Measurements from ENCODE around the gene FAM199X. TPM values are rescaled to one million over a fixed set of nuclear protein-coding genes. Genes with fewer than 3 reads are reported as not detected.

Gene FAM199X
- total RNA-seq, 1 experiment from 2014 or later, result 26.0 TPM

- intact Hi-C loops (cut with micrococcal nuclease), result no loop called here
- BruUV-seq (replicated peaks), result no TSS peak
- POLR2A ChIA-PET (ENCODE audit: unreplicated experiment), result no interaction called here
Observed at GRCh38 chrX:104141087-104141760, 25.0 kb upstream of the FAM199X start.

GRCh38 chrX:104151037-104151436 lies 15.2 kb upstream of the FAM199X start:
- CTCF ChIA-PET, result no interaction called here
- no TSS peak for BruUV-seq (replicated peaks)

More at GRCh38 chrX:104141087-104141760, 25.0 kb upstream of the FAM199X start:
- Histone ChIP-seq H3K79me2 (ENCODE audit: low read length) (no peaks in the 10 kb centered on the region), H3K4me1 (ENCODE audit: insufficient read depth, low read length) (no peaks in the 10 kb centered on the region), H3K36me3 (ENCODE audit: low read depth, low read length) (no peaks in the 10 kb centered on the region), H3K4me2 (ENCODE audit: low read length) (no peak overlapping the region), H3K9me2 (replicated peaks; ENCODE audit: low read length) (no peaks in the 10 kb centered on the region), H2AFZ (ENCODE audit: low read length) (no peak overlapping the region), H3K27ac (ENCODE audit: low read length) (no peak overlapping the region), H3K9me3 (ENCODE audit: low read length) (no peaks in the 10 kb centered on the region), H3K4me3 (ENCODE audit: low read length) (no peak overlapping the region), H3F3A (ENCODE audit: low read length, unreplicated experiment) (no peaks in the 10 kb centered on the region), H3K9ac (ENCODE audit: low read length) (no peak overlapping the region), H4K20me1 (ENCODE audit: low read length) (no peaks in the 10 kb centered on the region), H3K27me3 (ENCODE audit: low read length) (no peaks in the 10 kb centered on the region)
- 0 out of 2 replicates have a peak, but pooled peaks have one; percentile 20 for ATAC-seq
- CTCF ChIA-PET, result no interaction called here
- TF ChIP-seq CTCF (conservative IDR thresholded peaks at IDR 0.05; ENCODE audit: low read depth, low read length) (no peak), EZH2 (IDR thresholded peaks at IDR 0.05; ENCODE audit: low read length, unreplicated experiment) (no peak), EZH2phosphoT487 (IDR thresholded peaks at IDR 0.05; ENCODE audit: borderline replicate concordance, low read length) (no peak)
- peak; percentile 2 for DNase-seq

More at GRCh38 chrX:104151037-104151436, 15.2 kb upstream of the FAM199X start:
- no peak overlapping the region for H3K4me2 ChIP-seq (ENCODE audit: low read length)
- peaks cover 20% of the 10 kb centered on the region for H3K79me2 ChIP-seq (ENCODE audit: low read length)
- TF ChIP-seq EZH2 (IDR thresholded peaks at IDR 0.05; ENCODE audit: low read length, unreplicated experiment), result no peak
- TF ChIP-seq EZH2phosphoT487 (IDR thresholded peaks at IDR 0.05; ENCODE audit: borderline replicate concordance, low read length), result no peak
- no peak for TF ChIP-seq CTCF (conservative IDR thresholded peaks at IDR 0.05; ENCODE audit: low read depth, low read length)
- no peaks in the 10 kb centered on the region for H4K20me1 ChIP-seq (ENCODE audit: low read length)
- POLR2A ChIA-PET (ENCODE audit: unreplicated experiment), result no interaction called here
- H3F3A ChIP-seq (ENCODE audit: low read length, unreplicated experiment), result no peaks in the 10 kb centered on the region
- H3K4me1 ChIP-seq (ENCODE audit: insufficient read depth, low read length), result no peaks in the 10 kb centered on the region
- H3K27ac ChIP-seq (ENCODE audit: low read length), result no peak overlapping the region
- H2AFZ ChIP-seq (ENCODE audit: low read length), result no peak overlapping the region
- H3K36me3 ChIP-seq (ENCODE audit: low read depth, low read length), result no peaks in the 10 kb centered on the region
- no peaks in the 10 kb centered on the region for H3K9me3 ChIP-seq (ENCODE audit: low read length)
- H3K9ac ChIP-seq (ENCODE audit: low read length), result no peak overlapping the region
- no peaks in the 10 kb centered on the region for H3K27me3 ChIP-seq (ENCODE audit: low read length)
- DNase-seq (no peak), ATAC-seq (no peak)
- no peak overlapping the region for H3K4me3 ChIP-seq (ENCODE audit: low read length)
- H3K9me2 ChIP-seq (replicated peaks; ENCODE audit: low read length), result no peaks in the 10 kb centered on the region
- intact Hi-C loops (cut with micrococcal nuclease), result no loop called here

Data from PC-3 (cell line).